Hematopoietic multipotent progenitor cell treated with erythropoietin and hydrocortisone succinate and interleukin-3 and kit ligand, for 4 days (in vitro differentiated cells): ENCODE measurements around the gene MAP7D3.
"Not testable (repeated sequence)": the region's sequence is repeated elsewhere in the genome, so short reads cannot be mapped to it uniquely, and the experiment has no call there.

Experiments used
- DNase-seq: peaks from one replicate; pipeline ENCODE4 v3.0.0-alpha.2; 2015

MAP7D3 gene

DNA sequence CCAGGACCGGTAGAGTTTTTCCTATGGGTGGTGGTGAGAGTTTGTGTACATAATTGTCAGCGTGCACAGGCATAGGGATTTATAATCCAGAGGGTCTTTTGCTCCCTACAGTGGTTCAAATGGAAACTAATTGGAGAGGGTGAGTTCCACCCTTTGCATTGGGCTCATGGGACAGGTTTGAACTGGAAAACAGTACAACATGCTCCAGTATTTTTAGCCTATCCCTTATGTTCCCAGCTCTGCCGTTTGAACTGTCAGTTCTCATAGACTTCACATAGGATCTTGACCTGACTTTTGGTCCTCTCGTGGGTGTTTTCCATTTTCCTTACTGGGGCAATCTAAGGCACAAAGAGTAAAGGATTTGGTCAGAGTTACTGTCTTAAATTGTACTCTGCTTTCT, 72.1 kb downstream of the MAP7D3 start:
- no peak for DNase-seq

DNA sequence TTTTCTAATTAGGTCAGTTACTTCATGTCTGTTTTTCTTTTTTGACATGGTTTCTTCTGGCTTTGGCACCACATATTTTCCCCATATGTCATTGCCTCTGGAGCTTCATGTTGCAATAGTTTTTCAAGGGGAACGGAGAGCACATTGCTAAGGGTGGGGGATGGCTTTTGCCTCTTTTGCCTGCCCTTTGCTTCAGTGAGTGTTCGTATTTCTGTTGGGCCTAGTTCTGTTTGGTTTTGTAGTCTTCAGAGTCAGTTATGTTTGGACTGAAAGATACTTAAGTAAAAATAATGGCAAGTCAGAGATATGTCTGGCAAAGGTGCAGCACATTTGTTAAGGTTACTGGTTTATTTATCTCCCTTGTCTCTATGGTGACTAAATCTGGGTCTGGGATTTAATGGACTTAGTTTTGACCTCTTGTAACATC, 74.8 kb downstream of the MAP7D3 start:
- no peak for DNase-seq

DNA sequence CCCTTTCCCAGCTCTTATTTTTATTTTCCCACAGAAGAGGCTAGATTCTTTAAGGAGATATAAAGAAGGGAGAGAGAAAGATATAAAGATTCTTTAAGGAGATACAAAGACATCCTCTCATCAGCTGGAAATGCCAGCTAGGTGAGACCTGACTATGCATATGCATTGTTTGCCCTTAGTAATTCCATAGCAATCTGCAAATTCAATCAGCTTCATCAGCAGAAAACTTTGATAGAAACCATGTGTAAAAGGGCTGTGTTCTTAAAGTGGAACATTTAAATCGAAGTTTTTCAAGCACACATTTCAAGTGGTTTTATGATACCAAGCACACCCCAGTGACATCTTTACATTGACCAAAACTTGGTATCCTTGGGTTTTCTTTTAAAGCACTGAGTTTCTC, 79.8 kb downstream of the MAP7D3 start:
- no peak for DNase-seq

DNA sequence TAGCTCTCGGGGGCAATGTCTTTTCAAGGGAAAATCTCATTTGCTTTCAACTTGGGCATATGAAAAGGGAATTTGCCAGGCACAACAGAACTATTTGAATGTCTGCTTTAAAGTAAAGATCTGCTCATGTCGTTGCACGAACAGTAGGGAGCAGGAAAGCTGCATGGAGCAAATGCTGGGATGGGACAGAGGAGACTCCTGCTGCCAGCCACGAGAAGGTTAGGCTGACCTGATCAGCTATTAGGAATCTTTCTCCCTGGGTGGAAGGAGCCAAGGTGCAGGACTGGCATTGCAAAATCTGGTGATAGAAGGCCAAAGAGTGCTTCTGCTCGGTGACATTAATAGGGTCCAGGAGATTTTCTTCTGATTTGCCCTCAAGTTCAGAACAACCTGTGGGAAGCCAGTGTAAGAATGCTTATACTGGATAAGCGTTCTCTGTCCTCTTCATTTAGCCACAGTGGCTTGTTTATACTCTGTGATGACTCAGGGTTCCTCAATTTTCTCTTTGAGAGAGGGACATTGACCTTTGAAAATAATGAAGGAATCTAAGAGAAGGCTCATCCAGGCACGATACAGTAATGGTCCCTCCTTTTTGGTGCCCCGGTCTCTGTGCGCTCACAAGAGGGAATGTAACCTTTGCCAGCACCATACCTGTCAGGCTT, 80.9 kb downstream of the MAP7D3 start:
- DNase-seq = no peak

DNA sequence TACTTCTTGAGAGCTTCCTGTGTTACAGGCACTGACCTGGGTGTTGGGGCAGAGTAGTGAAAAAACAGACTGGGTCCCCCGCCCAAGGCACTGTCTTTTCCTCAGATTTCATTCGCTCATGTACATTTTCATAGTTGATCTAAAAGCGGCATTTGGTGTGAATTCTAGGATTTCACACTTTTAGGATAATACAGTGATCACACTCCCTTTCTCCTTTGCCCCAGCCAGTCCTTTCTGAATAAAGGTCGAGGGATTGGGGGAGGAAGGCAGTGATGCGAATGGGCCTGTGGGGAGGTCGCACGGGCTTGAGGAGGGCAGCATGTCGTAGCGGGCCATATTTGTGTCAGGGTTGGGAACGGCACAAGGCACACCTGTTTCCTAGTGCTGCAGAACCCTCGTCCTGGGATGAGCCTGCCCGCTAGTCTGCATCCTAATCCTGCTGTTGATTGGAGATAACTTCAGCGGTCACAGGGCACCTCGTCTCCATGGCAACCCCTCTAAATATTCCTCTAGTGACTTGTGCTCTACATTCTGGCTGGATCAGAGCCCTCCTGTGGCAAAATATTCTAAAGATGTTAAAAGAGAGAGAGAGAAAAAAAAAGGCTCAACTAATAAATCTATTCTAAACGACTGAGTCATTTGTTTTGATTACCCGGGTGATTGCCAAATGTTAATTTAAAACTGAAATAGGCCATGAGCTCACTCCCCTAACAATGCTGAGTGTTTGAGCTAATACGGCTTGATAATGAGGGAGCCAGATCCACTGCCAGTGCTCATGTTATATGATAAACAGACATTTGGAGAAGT, 82.1 kb downstream of the MAP7D3 start:
- DNase-seq = peak; percentile 65

DNA sequence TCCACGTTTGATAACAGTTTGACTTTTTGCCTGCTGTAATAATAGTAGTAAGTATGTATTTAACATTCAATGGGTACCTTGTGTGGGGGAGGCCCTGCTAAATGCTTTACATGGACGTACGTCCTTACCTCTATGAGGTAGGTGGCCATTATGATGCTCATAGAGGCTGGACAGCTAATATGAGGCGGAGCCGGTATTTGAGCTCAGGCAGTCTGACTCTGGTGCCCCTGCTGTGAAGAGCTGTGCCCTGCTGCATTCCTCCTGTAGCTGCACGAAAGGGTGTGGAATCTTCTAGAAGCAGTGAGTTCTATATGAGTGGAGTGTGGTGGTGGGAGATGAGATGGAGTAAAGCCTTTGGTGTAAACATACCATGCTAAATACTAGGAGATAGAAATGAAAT, 83.2 kb downstream of the MAP7D3 start:
- not testable (repeated sequence) for DNase-seq

DNA sequence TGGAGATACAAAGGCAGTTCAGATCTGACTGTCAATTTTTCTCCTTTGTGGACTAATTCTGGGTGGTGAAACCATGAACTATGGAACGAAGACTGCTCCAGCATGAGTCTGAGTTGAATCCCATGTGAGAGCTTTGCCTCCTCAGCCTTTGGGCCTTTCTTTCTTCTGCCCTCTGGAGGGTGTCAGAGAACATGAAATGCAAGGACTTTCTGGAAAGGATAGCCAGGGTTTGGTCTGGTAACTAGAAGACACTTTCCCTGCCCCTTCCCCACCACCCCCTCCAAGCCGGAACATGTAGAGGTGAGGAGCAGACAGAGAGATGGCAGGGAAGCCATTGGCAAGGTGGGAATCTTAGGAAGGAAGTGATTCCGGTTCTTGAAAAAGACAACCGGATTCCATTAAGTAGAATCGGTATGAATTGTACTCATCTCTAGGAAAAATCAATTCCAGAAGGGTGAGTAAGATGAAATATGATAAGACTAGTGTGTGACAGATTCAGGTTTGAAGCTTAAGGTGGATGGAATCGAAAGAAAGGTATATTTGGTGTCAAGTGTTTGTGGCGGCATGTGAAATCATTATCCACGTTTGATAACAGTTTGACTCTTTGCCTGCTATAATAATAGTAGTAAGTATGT, 84.9 kb downstream of the MAP7D3 start:
- DNase-seq = peak; percentile 65

DNA sequence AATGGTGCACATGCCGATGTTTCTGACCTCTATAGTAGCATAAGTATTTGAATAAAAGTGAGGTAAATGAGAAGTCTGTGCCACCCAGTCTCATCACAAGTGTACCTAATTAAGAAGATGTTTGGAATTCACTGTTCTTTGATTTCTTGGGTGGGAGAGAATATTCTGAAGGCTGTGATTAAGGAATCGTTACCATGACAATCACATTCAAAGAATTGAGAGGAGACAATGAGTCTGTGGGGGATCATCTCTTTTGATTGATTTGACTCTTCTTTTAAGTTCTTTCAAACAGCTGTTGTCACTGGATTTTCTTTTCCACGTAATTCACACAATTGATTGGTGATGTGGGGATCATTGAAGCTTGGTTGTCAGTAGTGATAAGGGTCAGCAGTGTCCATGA, 85.8 kb downstream of the MAP7D3 start:
- no peak for DNase-seq

DNA sequence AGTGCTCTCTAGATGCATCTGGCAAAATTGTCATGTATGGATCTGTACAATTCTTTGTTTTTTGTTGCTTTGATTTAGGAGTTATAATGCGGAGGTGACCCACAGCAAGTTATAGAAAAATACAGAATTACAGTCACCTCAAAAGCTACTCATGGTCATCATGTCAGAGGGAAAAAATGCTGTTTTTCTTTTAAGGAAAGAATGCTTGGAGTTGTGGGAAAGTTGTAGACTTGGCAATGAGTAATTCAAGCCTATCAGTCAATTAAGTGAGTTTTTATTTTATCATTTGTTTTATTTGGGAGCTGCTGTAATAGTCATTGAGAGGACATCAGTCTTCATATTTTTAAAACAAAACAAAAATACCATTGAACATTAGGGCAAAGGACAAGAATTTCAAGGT, 87.5 kb downstream of the MAP7D3 start:
- DNase-seq = no peak
